HG02852 (cell line): ENCODE measurements around the gene BRINP3.

Source experiments
- ATAC-seq: cut with Tn5 transposase; IDR thresholded peaks from one replicate; pipeline ENCODE4 v1.9.1; 2021; ENCODE audit warnings: mild to moderate bottlenecking, moderate library complexity; ENCODE audit not compliant: unreplicated experiment

Gene BRINP3

DNA sequence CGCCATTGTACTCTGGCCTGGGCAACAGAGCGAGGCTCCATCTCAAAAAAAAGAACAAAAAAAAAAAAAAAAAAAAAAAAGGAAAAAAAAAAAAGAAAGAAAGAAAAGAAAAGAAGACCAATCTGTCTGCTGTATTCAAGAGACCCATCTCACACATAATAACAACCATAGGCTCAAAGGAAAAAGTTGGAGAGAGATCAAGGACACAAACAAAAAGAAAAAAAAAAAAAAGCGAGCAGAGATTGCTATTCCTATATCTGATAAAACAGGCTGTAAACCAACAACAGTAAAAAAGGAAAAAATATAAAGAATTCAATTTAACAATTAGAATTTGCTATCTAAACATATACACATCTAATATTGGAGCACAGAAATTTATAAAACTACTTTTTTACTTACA lies 150.4 kb downstream of the BRINP3 start:
- no peak for ATAC-seq

DNA sequence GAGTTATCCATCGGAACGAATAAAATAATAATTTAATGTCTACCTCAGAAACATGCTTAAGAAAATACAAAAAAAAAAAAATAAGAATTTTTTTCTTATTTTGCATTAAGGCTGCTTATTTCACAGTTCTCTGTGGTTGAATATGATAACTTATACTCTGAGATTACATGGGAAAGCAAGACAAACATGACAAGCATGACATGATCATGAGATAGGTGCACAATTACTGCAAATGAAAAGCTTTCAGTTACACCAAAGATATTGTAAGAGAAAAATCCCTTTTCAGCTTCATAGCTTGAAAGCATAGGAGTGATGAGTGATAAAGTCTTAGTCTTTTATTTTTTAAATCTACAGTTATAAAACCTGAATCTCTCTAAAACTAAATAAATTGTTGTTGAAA lies 154.1 kb downstream of the BRINP3 start:
- no peak for ATAC-seq

DNA sequence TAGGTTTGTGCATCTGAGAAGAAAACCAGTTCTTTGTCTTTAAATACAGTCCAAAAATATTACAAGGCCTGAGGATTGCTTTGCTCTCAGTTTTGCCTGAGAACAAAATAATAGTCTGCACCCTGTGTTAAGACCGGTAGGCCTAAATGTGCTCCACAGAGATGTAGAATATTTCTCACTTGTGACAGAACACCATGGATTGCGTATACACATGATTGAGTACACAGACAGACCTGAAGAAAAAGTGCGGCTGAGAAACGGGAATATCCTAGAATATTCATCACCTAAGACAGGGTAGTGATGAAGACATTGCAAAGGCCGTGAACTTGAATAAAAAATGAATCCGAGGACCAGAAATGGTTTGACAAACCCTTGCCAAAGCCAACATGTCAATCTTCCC lies 155.4 kb downstream of the BRINP3 start:
- no peak for ATAC-seq

DNA sequence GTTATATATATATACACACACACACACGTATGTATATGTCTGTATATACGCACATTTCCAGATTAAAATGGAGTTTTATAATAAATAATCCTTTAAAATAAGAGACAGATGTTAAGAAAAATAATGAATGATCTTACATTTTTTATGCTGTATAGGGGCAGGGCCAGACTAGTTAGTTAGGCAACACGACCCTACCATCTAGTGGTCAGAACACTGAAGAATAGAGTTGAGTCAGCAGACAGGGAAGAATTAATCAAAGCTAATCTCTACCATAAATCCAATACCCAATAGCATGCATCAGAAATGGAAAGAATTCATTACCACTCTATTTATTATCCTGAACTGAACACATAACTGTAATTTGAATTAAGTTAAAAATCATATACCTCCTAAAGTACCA lies 156.7 kb downstream of the BRINP3 start:
- no peak for ATAC-seq

DNA sequence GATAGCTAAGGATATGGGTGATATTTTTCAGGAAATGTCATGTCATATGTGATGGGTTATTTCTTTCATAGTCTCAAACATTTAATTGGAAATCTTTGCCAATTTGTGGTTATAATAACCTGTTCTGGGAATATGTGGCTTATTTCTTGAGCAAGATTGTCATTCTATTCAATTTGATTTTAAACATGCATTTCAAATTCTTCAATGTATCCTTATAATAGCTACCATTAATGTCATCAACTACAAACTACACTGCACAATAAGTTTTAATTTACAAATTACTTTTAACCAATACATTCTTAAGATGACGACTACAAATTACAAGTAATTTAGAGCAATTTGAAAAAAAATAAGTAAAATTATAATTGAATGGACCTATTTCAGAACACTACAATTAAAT lies 164.9 kb downstream of the BRINP3 start:
- no peak for ATAC-seq

DNA sequence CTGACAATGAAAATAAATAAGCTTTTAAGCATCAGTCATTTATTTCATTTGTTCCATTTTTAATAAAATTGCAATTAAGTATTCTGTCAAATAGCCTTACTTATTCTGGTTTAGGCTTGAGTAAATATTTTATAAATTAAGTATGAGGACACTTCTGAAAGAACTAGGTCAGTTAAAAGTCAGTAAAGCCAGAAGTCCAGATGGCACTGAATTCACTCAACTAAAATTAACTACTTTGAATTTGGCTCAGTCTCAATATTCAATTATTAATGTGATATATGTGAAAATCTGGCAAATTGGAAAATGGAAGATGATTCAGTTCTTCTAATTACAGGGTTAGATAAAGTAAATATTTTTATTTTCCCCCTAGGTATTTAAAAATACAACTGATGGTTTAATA lies 174.2 kb downstream of the BRINP3 start:
- no peak for ATAC-seq

DNA sequence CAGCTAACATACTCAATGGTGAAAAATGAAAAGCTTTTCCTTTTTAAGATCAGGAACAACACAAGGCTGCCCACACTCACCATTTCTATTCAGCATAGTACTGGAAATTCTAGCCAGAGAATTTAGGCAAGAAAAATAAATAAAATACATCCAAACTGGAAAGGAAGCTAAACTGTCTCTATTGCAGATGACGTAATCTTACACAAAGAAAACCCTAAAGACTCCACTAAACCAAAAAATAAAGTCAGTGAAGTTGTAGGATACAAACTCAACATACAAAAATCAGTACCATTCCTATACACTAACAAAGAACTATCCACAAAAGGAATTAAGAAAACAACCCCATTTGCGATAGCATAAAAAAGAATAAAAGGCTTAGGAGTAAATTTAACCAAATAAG lies 181.2 kb downstream of the BRINP3 start:
- no peak for ATAC-seq

DNA sequence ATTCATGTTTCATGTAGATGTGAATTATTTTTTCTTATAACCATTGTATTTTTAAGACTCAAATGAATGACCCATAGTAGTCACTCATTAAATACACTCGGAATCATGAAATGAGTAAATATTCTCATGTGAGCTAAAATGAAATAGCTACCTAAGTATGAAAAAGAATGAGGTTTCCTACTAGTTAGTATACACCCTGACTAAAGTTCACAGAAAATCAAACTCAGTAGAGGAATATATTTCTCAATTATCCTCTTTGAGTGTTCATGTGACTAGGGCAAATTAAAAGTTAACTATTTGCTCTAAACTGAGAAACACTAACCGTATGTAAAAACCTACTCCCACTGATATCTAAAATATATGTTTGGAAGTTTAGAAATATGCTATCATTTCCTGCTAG lies 187.8 kb downstream of the BRINP3 start:
- ATAC-seq, result no peak

DNA sequence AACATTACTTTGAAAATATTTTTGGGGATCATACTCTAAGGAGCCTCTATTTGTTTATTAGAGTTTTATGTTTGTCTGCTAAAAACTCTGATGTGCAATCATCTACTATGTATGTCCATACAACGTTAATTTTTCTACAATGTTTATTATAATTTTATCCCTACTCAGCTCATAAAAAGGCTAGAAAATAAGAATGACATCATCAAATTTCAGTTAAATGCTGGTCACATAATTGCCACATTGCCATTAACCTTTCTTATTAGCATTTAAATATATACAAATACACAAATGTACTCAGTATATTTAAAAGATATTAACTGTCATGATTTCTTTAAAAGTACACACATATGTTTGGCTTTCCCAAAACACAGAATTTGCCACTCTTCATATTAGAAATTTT lies 191.6 kb downstream of the BRINP3 start:
- no peak for ATAC-seq

DNA sequence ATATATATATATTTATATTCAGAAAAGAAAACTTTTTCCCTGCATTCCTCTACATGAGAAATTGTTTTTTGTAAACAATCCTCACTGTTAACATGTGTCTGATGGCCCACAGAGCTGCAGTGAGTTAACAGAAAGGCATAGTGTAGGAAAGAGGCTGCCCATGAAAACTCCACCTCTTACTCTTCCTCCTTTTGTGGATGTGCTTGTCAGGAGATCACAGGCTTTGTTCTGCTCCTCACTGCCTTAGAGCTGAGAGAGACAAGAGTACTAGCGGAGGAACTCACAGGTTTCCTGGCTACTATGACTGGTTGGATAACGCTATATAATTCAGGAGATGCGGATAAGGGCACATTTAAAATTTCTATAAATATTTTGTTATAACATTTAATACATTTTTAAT lies 200.6 kb downstream of the BRINP3 start:
- ATAC-seq, result no peak

DNA sequence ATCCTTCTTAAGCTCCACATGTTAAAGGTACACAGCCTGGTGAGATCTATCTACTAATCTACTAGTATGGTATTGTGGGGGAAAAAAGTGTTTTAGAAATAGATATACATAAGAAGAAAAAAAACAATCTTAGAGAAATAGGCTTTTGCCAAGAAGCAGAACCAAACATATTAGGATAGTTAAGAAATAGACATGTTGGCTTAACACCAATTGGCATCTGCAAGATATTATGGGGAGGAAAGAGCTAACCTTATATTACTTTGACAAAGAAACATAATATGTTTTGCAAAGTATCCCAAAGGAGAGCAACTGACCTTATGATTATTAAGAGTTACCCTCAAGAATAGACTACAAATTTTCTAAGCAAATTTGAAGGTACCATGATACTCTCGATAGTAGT lies 202.9 kb downstream of the BRINP3 start:
- no peak for ATAC-seq

DNA sequence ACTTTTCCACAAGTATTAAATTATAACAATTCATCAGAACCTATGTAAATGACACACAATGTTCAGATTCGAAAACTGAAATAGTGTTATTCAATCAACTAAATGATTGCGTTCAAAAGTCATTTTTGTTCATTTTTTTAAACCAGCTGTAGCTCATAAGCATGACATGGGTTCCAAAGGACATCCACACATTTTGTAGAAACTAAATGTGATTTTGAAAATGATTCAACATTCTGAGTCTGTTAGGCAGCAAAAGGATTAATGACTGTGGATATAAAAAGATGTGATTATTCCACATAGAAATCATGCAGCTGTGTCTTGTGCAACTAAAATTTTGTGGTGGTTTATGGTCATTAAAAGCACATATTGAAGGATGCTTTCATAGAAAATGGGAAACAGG lies 204.5 kb downstream of the BRINP3 start:
- no peak for ATAC-seq

DNA sequence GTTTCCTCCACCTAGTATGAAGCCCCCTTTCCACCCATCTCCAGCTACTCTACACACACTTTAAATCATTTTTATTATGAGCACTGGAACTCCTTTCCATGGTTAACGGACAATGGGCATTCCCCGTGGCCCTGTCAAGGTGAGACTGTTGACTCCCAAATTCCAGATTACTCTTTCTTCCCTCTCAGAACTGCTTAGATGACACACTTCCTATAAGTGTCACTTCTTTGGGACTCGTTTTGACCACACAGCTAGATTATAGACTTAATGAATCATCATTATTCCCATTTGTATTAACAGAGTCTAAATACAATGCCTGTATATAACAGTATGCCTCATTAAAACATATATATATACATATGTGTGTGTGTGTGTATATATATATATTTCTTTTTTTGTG lies 215.1 kb downstream of the BRINP3 start:
- ATAC-seq, result no peak

DNA sequence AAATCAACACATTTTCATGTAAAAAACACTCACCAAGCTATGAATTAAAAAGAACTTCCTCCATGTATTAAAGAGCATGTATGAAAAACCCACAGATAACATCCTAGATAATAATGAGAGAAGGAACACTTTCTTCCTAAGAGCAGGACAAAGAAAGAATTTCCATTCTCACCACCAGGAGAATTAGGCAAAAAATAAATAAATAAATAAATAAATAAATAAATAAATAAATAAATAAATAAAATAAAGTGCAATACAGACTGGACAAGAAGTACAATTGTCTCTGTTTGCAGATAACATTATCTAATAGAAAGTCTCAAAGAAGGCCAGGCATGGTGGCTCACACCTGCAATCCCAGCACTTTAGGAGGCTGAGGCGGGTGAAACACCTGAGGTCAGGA lies 218.2 kb downstream of the BRINP3 start:
- ATAC-seq, result no peak

DNA sequence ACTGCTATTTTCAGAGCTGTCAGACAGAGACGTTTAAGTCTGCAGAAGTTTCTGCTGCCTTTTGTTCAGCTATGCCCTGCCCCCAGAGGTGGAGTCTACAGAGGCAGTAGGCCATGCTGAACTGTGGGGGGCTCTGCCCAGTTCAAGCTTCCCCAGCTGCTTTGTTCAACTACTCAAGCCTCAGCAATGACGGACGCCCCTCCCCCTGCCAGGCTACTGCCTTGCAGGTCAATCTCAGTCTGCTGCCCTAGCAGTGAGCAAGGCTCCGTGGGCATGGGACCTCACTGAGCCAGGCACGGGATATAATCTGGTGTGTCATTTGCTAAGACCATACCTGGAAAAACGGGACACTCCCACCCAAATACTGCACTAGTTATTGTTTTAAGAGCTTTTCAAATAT lies 219.7 kb downstream of the BRINP3 start:
- no peak for ATAC-seq

DNA sequence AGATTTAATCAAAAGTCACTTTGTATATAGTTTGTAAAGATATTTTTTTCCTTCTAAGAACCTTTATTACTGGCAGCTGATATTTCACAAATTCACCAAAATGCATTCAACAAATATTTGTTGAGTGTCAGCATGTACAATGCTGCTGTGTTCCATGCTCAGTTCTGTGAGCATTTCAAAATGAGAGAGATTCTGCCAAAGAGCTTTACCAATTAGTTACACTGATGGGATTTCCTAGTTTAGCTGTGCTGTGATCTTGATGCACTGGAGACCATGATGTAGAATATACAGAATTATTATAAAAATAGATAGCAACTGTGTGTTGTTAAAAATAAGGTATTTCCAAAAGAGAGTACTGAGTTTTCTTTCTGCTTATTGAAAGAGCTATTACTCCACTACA lies 225.6 kb downstream of the BRINP3 start:
- ATAC-seq, result no peak

DNA sequence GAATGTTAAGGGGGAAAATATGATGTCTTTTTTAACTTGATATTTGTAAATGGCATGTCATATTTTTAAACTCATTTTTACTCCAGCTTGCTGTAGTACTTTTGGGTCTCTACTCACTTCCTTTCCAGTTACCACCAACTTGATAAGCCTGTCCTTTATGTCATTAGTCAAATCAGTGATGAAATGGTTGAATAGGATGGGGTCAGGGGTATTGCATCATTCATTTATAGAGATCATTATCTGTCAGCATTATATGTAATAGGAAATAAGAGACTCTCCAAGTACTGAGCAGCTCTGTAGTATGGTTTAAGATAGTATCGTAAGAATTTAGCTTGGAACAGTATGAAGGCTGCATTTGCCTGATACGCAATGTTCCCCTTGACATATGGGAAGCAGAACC lies 227.3 kb downstream of the BRINP3 start:
- no peak for ATAC-seq

DNA sequence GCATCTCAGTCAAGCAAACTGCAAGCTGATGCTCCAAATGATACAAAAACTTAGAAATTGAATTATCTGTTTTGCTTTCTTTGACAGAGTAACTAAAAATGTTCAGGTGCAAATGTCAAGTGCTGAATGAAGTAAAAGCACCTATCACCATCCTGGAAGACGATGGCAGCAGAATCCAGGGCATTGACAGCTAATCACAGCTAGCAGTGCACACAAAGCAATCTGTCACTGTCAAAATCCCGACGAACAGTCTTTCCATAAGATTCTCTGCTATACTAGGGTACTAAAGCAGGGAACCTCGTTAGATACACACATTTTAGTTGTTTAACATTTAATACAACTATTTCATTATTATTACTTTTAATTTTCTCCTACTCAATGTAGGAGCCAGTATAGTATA lies 233.3 kb downstream of the BRINP3 start:
- no peak for ATAC-seq

DNA sequence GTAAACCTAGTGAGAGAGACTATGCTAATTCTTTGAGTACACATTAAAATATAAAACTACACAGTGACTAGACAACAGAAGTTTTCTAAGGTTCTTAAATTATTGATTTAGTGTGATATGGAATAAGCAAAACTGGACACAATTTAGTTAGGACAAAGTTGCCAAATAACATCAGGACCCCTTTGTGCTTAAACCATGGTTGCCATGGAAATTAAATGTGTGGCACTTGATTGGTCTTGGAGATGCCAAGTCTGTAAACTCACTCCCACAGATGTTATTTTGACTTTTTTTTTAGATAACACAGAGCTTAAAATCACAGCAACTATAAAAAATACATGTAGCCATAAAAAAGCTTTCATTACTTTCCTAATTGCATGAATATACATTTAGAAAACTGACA lies 234.6 kb downstream of the BRINP3 start:
- ATAC-seq, result no peak

DNA sequence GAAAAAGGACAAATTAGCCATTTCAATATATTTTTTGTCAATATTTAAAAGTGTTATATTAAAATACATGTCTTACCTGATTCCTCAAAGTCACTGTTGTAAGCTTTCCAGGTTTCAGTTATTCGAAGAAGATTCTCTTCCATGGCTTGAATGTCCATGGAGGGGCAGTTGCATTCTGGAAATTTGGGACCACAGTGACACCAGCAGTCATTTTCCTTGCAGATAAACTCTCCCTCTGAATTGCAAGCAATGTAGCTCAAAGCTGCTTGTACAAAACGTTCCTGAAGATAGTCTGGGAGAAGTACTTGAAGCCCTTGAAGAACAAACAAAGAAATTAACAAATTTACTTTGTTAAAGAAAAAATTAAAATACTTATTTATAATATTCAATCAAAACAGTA lies 251.7 kb downstream of the BRINP3 start:
- ATAC-seq, result no peak

DNA sequence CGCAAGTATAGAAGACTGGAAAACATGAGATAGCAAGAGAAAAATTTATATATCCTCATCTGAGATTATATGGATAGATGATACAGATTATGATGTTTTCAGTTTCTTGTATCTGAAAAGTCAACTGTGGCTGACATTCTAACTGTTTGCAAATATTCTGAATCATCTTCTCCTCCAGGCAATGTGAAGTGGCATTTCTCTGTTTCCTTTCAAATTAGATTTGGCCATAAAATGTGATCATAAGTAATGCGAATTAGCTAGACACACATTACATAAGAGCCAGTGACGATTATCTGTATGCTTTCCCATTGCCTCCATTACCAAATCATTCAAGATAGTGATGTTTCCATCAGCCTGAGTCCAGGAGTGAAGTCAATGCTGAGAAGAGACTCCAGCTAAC lies 265.2 kb downstream of the BRINP3 start:
- ATAC-seq, result no peak

DNA sequence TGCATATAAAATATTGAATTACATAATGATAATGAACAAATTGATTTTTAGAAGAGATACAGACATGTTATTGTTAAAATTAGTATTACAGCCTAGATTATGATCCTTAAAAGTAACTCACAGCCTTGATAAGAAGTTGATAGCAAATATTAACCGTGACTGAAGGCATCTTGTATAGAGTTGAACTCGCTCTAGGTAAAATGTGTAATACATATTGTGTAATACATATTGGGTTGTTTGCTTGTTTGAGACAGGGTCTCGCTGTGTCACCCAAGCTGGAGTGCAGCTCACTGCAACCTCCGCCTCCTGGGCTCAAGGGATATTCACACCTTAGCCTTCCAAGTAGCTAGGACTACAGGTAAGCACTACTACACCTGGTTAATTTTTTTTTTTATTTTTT lies 269.9 kb downstream of the BRINP3 start:
- no peak for ATAC-seq

DNA sequence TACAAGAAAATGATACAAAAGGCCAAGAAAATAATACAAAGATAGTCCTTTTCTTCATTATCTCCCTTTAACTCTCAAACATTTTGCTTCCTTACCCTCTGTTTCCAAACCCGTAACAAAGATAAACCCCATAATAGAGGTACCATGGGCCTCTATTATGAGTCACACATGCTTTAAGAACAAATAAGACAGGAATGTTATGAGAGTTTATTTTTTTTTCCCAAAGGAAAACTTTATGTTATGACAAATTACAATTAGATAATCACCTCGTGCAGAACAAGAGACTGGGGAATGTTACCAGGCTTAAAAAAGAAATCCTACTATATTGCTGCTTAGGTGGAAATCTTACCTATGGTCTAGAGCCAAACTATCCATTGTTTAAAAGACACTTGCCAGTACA lies 272.0 kb downstream of the BRINP3 start:
- ATAC-seq, result no peak

DNA sequence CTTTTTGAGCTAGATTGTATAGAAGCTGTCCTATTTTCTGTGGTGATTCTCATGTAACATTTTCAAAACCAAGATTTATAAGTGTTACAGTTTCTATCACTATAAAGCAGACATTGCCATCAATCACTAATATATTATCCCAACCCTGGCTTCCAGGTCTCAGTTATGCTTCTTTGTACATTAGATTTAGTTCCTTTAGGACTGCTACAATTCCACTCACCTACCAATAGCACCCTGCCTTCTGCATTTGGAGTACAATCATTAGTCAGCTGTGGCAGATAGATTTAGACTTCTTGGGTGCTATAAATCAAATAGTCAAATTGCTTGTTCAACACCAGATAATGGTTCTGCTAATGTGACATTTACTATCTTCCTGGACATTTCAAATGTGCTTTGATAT lies 281.6 kb downstream of the BRINP3 start:
- no peak for ATAC-seq
